OCI-M2 (cell line): ENCODE results near the gene TNNI3K.
"Not testable (repeated sequence)": the region's sequence is repeated elsewhere in the genome, so short reads cannot be mapped to it uniquely, and the experiment has no call there.

Source experiments
- DNase-seq: peaks from one replicate; lab custom pipeline; 2025; ENCODE audit not compliant: unreplicated experiment; lab: John Stamatoyannopoulos, UW

The TNNI3K gene

DNA sequence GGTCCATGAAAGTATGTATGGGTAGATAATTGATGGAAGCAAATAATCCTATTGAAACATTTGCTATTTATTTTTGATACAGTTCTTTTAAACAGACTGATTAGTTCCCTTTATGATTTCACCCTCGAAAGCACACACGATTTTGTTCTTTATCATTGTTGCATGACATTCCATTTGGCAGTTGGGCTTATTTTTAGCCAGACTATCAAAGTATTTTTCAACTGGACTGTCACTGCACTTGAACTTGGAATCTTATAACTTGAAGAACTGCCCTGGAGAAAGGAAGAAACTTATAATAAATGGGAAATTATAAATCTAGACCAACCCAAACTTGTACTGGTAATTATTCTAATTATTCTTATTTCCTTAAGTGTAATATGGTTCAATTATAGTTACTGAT, at the start of gene TNNI3K:
TSS of gene TNNI3K (plus strand) at position 235 of the 400 bp plus-strand sequence. CDS start at position 300, 65 bp downstream.
- no peak for DNase-seq

DNA sequence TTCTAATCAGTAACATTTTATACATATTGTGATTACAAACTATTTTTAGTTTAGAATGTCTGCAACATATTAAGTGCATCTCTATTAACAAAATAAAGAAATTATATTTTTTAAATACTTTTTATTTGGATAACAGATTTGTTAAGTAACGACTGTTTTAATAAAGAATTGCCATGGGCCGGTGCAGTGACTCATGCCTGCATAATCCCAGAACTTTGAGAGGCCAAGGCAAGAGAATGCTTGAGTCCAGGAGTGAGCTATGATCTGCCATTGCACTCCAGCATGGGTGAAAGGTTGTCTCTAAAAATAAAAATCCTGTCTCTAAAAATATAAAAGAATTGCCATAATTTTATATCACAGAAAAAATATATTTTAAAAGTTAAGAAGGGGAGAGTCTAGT, 41.3 kb upstream of the TNNI3K start:
- DNase-seq, result no peak

DNA sequence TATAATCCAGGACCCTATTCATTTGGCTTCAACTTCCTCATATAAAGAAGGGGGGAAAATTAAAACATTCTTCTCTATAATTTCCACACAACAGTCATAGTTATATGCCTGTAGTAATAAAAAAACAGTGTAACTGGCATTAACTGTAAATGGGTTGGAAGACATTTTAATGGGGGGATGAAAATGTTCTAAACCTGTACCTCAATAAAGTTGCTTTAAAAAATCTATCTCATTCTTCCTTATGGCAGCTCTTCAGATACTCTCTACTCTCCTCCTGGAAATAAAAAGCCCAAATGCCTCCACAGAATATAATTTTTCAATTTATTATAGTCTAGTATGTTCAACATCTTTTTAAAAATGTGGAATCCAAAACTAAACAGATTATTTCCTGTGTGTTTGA, 39.8 kb upstream of the TNNI3K start:
- no peak for DNase-seq

DNA sequence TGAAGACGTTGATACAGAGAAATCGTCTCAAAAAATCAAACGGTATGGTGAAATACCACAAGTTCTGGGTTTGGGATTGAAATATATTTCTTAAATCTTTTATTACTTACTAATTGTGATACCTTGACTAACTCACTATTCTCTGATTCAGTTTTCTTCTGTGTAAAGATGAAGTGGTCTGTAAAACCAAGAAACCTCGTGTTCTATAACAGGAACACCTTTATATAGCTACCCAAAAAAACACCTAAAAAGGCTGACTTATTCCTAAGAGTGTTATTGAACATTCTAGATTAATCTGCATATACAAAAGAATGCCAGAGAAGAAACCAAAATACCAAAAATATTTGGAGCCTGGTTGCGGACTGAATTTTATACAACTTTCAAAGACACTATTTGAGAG, 37.9 kb upstream of the TNNI3K start:
- no peak for DNase-seq

DNA sequence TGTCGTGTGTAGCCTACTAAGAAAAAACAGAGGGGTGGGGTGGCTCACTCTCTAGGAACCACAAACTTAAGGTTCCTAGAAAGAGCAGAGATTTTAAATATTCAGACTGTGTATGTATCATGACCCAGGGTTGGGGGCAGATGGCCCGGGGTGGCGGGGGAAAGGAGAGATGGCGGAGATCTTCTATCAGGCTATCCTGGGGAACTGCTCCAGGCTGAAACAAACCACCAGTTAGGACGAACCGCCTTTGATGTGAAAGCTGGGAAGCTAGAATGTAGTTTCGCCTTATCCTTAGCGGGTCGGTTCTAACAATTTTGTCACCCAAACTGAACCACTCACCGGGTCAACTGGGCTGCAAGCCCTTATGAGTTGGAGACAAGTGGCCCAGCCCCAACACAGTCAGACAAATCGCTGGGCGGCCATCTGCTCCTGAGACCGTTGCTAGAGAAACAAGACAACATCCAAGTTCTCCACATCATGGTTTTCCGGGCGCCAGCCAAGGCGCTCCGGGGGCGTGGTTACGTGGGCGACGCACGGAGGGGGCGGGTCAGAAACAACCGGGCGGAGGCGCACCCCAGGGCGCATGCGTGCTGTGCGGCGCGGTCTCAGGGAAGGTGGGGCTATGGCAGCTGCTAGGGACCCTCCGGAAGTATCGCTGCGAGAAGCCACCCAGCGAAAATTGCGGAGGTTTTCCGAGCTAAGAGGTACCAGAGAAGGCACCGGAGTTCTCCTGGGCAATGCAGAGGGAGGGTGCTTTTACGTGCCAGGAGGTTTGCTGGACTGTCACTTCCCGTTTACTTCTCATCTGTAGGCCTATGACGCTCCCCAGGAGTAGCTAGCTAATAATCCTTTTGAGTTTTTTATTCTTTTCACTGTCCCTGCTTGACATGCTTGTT, 37.3 kb upstream of the TNNI3K start, which contains the start of the genes FPGT and LRRIQ3:
TSS of gene FPGT (plus strand) at position 586 of the 896 bp plus-strand sequence. CDS start at position 623, 37 bp downstream.
TSS of gene LRRIQ3 (minus strand) at position 520 of the 896 bp plus-strand sequence. CDS start 14,492 bp downstream, outside the sequence.
- peak; percentile 56 for DNase-seq

- no peak for DNase-seq
These were observed 35.7 kb upstream of the TNNI3K start for GRCh38 chr1:74199504-74199903.

DNA sequence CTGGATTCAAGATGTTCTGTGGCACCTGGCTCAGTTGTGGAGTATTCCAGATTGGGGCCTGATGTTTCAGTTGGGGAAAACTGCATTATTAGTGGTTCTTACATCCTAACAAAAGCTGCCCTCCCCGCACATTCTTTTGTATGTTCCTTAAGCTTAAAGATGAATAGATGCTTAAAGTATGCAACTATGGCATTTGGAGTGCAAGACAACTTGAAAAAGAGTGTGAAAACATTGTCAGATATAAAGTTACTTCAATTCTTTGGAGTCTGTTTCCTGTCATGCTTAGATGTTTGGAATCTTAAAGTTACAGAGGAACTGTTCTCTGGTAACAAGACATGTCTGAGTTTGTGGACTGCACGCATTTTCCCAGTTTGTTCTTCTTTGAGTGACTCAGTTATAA, 29.9 kb upstream of the TNNI3K start:
- DNase-seq, result no peak

DNA sequence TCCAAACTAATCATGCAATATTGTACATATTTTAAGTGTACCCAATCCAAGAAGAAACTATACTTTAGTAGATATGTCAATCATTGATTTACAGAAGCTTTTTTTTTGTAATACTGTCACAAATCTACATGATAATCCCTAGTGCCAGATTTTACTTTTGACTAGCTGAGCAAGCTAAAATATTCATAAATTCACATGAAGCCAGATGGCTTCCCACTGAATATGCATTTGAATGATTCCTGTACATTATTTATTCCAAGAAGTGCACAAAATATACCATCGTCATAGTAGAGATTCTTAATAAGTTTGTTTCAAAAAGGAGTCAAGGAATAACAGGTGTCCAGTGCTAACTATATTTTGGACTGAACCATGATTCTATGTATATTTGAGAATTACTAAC, 20.0 kb upstream of the TNNI3K start:
- DNase-seq, result no peak

GRCh38 chr1:74222701-74223100, 12.5 kb upstream of the TNNI3K start:
- no peak for DNase-seq

DNA sequence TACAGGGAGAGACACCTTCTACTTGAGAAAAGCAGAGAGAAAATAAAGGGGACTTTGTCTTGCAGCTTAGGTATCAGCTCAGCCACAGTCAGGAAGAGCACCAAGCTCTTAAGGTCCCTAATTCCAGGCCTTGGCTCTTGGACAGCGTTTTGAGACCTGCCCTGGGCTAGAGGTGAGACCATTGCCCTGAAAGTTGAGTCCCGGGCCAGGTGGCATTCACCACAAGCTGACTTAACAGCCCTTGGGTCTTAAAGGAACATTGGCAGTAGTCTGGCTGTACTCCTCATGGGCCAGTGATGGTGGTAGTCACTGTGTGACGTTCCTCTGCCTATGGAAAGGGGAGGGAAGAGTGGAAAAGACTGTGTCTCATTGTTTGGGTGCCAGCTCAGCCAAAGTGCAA, 11.7 kb upstream of the TNNI3K start:
- no peak for DNase-seq

GRCh38 chr1:74236440-74236839, 1.3 kb downstream of the TNNI3K start:
- no peak for DNase-seq

DNA sequence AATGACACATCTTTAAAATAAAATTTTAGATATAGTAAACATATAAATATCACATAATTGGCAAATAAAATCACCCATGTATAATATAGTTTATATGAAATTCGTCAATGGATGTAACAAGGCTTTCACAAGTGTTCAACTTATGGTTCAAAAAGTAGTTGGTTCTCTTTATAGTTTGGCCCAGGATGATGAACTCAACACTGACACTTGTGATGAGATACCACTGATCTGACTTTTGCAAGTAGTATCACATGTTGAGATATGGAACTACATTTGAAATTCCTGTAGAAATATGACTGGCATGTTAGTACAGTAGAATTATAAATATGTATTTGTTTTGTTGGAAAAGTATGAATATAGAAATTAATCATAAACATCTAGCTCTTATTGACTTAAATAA, 1.8 kb downstream of the TNNI3K start:
- no peak for DNase-seq

DNA sequence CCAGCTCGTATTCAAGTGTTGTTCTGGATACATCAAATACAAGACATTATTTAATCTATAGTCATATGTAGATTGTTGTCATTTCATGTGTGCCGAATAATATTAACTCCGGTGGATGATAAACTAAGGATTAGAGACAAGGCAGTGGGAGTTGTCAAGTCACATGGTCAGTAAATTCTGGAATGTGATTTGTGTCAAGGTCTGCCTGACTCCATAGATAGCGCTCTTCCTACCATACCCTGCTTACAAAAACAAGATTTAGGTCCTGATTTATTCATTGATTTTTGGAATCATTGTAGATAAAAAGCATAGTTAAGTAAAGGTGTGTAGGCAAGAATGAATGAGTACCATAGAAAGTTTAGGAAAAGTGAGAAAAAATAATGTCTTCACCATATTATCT, 2.6 kb downstream of the TNNI3K start:
- no peak for DNase-seq

- no peak for DNase-seq
These were observed 10.1 kb downstream of the TNNI3K start for GRCh38 chr1:74245168-74245772.

- no peak for DNase-seq
These were observed 11.1 kb downstream of the TNNI3K start for GRCh38 chr1:74246315-74246714.

DNA sequence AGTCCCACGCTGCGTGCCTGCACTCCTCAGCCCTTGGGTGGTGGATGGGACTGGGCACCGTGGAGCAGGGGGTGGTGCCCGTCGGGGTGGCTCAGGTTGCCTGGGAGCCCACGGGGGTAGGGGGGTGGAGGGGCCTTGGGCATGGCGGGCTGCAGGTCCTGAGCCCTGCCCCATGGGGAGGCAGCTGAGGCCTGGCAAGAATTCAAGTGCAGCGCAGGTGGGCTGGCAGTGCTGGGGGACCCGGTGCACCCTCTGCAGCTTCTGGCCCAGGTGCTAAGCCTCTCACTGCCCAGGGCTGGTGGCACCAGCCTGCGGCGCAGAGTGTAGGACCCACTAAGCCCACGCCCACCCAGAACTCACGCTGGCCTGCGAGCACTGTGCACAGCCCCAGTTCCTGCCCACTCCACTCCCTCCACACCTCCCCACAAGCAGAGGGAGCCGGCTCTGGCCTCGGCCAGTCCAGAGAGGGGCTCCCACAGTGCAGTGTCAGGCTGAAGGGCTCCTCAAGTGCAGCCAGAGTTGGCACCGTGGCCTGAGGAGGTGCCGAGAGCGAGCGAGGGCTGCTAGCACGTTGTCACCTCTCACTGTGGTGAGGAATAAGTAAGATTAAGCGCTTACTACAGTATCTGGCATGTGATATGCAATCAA, 12.8 kb downstream of the TNNI3K start:
- DNase-seq, result no peak

DNA sequence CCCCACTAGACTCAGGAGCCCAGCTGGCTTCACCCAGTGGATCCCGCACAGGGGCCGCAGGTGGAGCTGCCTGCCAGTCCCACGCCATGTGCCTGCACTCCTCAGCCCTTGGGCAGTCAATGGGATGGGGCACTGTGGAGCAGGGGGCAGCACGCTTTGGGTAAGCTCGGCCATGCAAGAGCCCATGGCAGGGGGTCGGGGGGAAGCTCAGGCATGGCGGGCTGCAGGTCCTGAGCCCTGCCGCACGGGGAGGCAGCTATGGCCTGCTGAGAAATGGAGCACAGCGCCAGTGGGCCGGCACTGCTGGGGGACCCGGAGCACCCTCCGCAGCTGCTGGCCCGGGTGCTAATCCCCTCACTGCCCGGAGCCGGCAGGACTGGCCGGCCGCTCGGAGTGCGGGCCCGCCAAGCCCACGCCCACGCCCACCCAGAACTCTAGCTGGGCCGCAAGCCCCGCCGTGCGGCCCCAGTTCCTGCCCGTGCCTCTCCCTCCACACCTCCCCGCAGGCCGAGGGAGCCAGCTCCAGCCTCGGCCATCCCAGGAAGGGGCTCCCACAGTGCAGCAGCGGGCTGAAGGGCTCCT, 18.1 kb downstream of the TNNI3K start:
- DNase-seq, result not testable (repeated sequence)

GRCh38 chr1:74266001-74266400, 30.8 kb downstream of the TNNI3K start:
- no peak for DNase-seq

- DNase-seq, result no peak
These were observed 36.3 kb downstream of the TNNI3K start for GRCh38 chr1:74271503-74271902.

DNA sequence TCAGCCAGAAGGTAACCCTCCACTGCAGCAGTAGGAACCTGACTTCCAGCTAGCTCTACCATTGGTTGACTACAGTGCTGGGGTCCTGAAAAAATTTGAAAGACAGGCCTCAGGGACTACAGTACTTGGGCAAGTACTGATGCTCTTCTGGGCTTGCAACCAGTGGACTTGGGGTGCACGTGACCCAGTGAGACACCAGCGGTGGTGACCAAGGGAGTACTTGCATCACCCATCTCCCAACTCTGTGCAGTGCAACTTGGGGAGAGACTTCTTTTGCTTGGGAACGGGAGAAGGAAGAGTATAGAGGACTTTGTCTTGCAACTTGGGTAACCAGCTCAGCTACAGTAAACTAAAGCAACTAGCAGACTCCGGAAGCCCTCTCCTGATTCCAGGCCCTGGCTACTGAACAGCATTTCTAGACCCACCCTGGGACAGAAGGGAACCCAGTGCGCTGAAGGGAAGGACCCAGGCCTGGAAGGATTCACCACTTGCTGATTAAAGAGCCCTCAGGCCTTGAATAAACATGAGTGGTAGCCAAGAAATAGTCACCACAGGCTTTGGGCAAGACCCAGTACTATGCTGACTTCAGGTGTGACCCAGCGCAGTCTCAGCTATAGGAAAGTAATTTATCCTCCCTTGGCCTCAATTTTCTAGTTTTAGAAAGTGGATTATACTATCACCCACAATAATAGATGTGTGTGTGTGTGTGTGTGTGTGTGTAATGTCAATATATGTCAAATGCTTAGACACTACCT, 45.6 kb downstream of the TNNI3K start:
- DNase-seq, result no peak

- DNase-seq, result no peak
These were observed 51.2 kb downstream of the TNNI3K start for GRCh38 chr1:74286414-74286813.
